ENCODE data around the gene C19orf81. TPM values are rescaled to one million over a fixed set of nuclear protein-coding genes. Genes with fewer than 3 reads are reported as not detected.

Gene C19orf81
- total and polyA plus RNA-seq, 9 of the 15 experiments (the other 6 are each of a cell fraction or from before 2014, with no cell fraction given): 2.5 to 42.9 (median 33.0) TPM; not detected in 4

- TF ChIP-seq SNIP1 (IDR thresholded peaks at IDR 0.05; ENCODE audit: low read depth) (no peak), PKNOX1 (IDR thresholded peaks at IDR 0.05) (no peak), TOE1 (IDR thresholded peaks at IDR 0.05; ENCODE audit: borderline replicate concordance) (no peak), TOE1 (CRISPR knock-in tag; IDR thresholded peaks at IDR 0.05; ENCODE audit: borderline replicate concordance, low read depth) (no peak), ZNF408 (CRISPR knock-in tag; IDR thresholded peaks at IDR 0.05; ENCODE audit: low read depth) (no peak), SAFB (IDR thresholded peaks at IDR 0.05; ENCODE audit: borderline replicate concordance, low read depth, low read length) (no peak), ZNF318 (IDR thresholded peaks at IDR 0.05; ENCODE audit: borderline replicate concordance in 1 of 2, low read depth in 1 of 2) (no peak)
Measured at GRCh38 chr19:50661023-50661422, 11.8 kb downstream of the C19orf81 start (continued).

All from K562 (cell line).